ENCODE results near the gene ITSN1. TPM values are rescaled to one million over a fixed set of nuclear protein-coding genes. Genes with fewer than 3 reads are reported as not detected.

Gene ITSN1
- total and polyA plus RNA-seq, 2 of the 13 experiments (the other 11 are each of a cell fraction or from before 2014, with no cell fraction given): 26.1 to 33.8 TPM

DNA sequence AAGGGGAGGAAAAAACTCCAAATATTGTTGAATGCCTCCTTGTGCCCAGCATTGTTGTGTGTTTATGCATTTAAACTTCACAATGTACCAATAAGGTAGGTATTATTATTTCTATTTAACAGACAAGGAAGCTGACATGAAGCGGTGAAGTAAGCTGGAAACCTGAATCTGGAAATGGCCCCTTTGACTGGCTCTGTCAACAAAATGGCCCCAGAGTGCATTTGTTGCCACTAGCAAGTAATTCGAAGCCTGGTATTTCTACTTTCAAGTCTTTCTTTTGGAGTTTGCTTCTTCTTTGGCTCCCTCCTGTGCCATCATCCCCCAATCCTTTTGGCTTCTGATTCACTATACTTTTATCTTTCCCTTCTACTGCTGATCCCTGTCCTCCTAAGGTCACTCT, 23.9 kb upstream of the ITSN1 start:
- POLR2A ChIA-PET: no interaction called here
- Histone ChIP-seq H3K27ac (ENCODE audit: extremely low read length, insufficient read depth, low read length) (no peak overlapping the region), H3K27me3 (ENCODE audit: control insufficient read depth in 1 of 2, insufficient read depth in 2 of 2, low read length in 2 of 2) (no peaks in the 10 kb centered on the region), H3K9ac (ENCODE audit: insufficient read depth, low read depth, low read length) (no peak overlapping the region), H2AFZ (ENCODE audit: low read length) (no peak overlapping the region), H3K79me2 (ENCODE audit: insufficient read depth, low read length) (no peaks in the 10 kb centered on the region), H3K4me2 (ENCODE audit: low read depth, low read length) (no peak overlapping the region), H3K4me3 (replicated peaks in 1 of 3; ENCODE audit: insufficient read depth in 1 of 3, low read depth in 2 of 3, low read length in 3 of 3) (no peak overlapping the region), H4K20me1 (ENCODE audit: insufficient read depth, low read length) (no peaks in the 10 kb centered on the region), H3K36me3 (replicated peaks in 1 of 2; ENCODE audit: control insufficient read depth in 1 of 2, insufficient read depth in 2 of 2, low read length in 2 of 2) (peaks cover 1 to 8% of the 10 kb centered on the region in 2 experiments; a peak in 3 of 5 replicates), H3K9me3 (ENCODE audit: low read length) (no peaks in the 10 kb centered on the region), H3K4me1 (ENCODE audit: insufficient read depth, low read length) (no peaks in the 10 kb centered on the region)
- intact Hi-C loops (cut with micrococcal nuclease; ENCODE audit: unreplicated experiment): no loop called here
- FAIRE-seq: no peak
- no peak for DNase-seq (ENCODE audit: low spot score)
- 98% methylated on average over 2 of the region's 2 CpGs for WGBS (ENCODE audit: low lambda C conversion rate)
- no TSS peak for BruUV-seq (replicated peaks)
- in situ Hi-C loops (cut with HindIII; ENCODE audit: extremely low pct_ligation_motif_present, low pct_unique_long_range_greater_than_20kb): no loop called here
- CTCF ChIA-PET (ENCODE audit: low intra/inter-chr PET ratio, low total read pairs): no interaction called here
- ATAC-seq: no peak
- TF ChIP-seq CBX5 (CRISPR knock-in tag; IDR thresholded peaks at IDR 0.05; ENCODE audit: borderline replicate concordance) (no peak), ZFP1 (CRISPR knock-in tag; IDR thresholded peaks at IDR 0.05) (no peak), THYN1 (CRISPR knock-in tag; IDR thresholded peaks at IDR 0.05; ENCODE audit: borderline replicate concordance, low read depth) (no peak), ZNF160 (CRISPR knock-in tag; IDR thresholded peaks at IDR 0.05) (no peak), ZNF350 (CRISPR knock-in tag; IDR thresholded peaks at IDR 0.05; ENCODE audit: borderline replicate concordance, low read depth) (no peak), MATR3 (CRISPR knock-in tag; IDR thresholded peaks at IDR 0.05) (no peak), ZNF737 (CRISPR knock-in tag; IDR thresholded peaks at IDR 0.05; ENCODE audit: borderline replicate concordance) (no peak), ZSCAN29 (CRISPR knock-in tag; conservative IDR thresholded peaks at IDR 0.05) (no peak), ZNF230 (CRISPR knock-in tag; IDR thresholded peaks at IDR 0.05) (no peak), ZNF558 (CRISPR knock-in tag; IDR thresholded peaks at IDR 0.05; ENCODE audit: borderline replicate concordance) (no peak), ZKSCAN5 (CRISPR knock-in tag; IDR thresholded peaks at IDR 0.05) (no peak), ESRRA (CRISPR knock-in tag; IDR thresholded peaks at IDR 0.05; ENCODE audit: low read depth) (no peak)
- TF ChIP-seq, protein P1, sequence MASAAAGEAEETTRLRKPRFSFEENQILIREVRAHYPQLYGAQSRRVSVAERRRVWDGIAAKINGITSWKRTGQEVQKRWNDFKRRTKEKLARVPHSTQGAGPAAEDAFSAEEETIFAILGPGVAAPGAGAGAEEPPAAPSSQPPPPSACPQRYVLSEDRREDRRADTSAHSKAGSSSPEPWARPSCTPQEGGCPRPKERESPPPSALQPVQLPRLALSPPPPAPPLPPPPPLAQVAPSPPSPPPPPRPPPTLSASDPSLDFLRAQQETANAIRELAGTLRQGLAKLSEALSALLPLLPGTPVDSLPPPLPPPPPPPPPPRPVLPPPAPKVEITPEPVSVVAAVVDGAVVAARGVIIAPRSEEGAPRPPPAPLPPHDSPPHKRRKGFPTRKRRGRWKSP (CRISPR knock-in tag; IDR thresholded peaks at IDR 0.05): no peak
- TF ChIP-seq, protein P2, sequence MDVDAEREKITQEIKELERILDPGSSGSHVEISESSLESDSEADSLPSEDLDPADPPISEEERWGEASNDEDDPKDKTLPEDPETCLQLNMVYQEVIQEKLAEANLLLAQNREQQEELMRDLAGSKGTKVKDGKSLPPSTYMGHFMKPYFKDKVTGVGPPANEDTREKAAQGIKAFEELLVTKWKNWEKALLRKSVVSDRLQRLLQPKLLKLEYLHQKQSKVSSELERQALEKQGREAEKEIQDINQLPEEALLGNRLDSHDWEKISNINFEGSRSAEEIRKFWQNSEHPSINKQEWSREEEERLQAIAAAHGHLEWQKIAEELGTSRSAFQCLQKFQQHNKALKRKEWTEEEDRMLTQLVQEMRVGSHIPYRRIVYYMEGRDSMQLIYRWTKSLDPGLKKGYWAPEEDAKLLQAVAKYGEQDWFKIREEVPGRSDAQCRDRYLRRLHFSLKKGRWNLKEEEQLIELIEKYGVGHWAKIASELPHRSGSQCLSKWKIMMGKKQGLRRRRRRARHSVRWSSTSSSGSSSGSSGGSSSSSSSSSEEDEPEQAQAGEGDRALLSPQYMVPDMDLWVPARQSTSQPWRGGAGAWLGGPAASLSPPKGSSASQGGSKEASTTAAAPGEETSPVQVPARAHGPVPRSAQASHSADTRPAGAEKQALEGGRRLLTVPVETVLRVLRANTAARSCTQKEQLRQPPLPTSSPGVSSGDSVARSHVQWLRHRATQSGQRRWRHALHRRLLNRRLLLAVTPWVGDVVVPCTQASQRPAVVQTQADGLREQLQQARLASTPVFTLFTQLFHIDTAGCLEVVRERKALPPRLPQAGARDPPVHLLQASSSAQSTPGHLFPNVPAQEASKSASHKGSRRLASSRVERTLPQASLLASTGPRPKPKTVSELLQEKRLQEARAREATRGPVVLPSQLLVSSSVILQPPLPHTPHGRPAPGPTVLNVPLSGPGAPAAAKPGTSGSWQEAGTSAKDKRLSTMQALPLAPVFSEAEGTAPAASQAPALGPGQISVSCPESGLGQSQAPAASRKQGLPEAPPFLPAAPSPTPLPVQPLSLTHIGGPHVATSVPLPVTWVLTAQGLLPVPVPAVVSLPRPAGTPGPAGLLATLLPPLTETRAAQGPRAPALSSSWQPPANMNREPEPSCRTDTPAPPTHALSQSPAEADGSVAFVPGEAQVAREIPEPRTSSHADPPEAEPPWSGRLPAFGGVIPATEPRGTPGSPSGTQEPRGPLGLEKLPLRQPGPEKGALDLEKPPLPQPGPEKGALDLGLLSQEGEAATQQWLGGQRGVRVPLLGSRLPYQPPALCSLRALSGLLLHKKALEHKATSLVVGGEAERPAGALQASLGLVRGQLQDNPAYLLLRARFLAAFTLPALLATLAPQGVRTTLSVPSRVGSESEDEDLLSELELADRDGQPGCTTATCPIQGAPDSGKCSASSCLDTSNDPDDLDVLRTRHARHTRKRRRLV (CRISPR knock-in tag; IDR thresholded peaks at IDR 0.05): no peak
- TF ChIP-seq, protein P3, sequence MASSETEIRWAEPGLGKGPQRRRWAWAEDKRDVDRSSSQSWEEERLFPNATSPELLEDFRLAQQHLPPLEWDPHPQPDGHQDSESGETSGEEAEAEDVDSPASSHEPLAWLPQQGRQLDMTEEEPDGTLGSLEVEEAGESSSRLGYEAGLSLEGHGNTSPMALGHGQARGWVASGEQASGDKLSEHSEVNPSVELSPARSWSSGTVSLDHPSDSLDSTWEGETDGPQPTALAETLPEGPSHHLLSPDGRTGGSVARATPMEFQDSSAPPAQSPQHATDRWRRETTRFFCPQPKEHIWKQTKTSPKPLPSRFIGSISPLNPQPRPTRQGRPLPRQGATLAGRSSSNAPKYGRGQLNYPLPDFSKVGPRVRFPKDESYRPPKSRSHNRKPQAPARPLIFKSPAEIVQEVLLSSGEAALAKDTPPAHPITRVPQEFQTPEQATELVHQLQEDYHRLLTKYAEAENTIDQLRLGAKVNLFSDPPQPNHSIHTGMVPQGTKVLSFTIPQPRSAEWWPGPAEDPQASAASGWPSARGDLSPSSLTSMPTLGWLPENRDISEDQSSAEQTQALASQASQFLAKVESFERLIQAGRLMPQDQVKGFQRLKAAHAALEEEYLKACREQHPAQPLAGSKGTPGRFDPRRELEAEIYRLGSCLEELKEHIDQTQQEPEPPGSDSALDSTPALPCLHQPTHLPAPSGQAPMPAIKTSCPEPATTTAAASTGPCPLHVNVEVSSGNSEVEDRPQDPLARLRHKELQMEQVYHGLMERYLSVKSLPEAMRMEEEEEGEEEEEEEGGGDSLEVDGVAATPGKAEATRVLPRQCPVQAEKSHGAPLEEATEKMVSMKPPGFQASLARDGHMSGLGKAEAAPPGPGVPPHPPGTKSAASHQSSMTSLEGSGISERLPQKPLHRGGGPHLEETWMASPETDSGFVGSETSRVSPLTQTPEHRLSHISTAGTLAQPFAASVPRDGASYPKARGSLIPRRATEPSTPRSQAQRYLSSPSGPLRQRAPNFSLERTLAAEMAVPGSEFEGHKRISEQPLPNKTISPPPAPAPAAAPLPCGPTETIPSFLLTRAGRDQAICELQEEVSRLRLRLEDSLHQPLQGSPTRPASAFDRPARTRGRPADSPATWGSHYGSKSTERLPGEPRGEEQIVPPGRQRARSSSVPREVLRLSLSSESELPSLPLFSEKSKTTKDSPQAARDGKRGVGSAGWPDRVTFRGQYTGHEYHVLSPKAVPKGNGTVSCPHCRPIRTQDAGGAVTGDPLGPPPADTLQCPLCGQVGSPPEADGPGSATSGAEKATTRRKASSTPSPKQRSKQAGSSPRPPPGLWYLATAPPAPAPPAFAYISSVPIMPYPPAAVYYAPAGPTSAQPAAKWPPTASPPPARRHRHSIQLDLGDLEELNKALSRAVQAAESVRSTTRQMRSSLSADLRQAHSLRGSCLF (CRISPR knock-in tag; IDR thresholded peaks at IDR 0.05; ENCODE audit: borderline replicate concordance): no peak
